AG04450 (cell line): ENCODE measurements around the gene PAX5. TPM values are rescaled to one million over a fixed set of nuclear protein-coding genes. Genes with fewer than 3 reads are reported as not detected.

ENCODE experiments used
- CTCF ChIA-PET: fragments of 300-600, 350-600 bp; formaldehyde crosslinking; extraction: SDS; loops from one replicate; lab custom pipeline; 2022; ENCODE audit warnings: antibody characterized with exemption, inconsistent platforms; lab: Charles Lee
- POLR2A ChIA-PET: fragments of 350-600 bp; formaldehyde crosslinking; extraction: SDS; loops from one replicate; lab custom pipeline; 2021; ENCODE audit warnings: antibody characterized with exemption, inconsistent platforms; lab: Yijun Ruan, JAX
- DNase-seq: peaks from one replicate; pipeline ENCODE4 v3.0.0-alpha.2; 2011; ENCODE audit warnings: low read depth, low spot score
- H3K27ac ChIP-seq: one replicate; pipeline ENCODE4 v1.5.1; 2012; ENCODE audit warnings: low read depth, low read length, control low read depth
- H3K27me3 ChIP-seq: one replicate; pipeline ENCODE4 v1.6.0; 2012; ENCODE audit warnings: low read length; ENCODE audit not compliant: control insufficient read depth, insufficient read depth
- H3K4me3 ChIP-seq: 2 replicates; pipeline ENCODE4 v1.5.1; 2011; ENCODE audit warnings: mild to moderate bottlenecking, low read depth, low read length, control low read depth
- H3K9me3 ChIP-seq: 2 replicates; pipeline ENCODE4 v1.5.1; 2012; ENCODE audit warnings: low read length; ENCODE audit not compliant: control insufficient read depth, insufficient read depth
- polyA plus RNA-seq: library from polyadenylated mRNA; depleted of rRNA; stranded (reverse); fragments of >200 nt; gene quantifications from 2 replicates; pipeline ENCODE4 v1.2.3, GENCODE V29; 2011
- TF ChIP-seq, protein P1 (sequence below): IDR thresholded peaks from 2 replicates; pipeline ENCODE4 v1.5.1; 2011; ENCODE audit warnings: low read depth, low read length, control low read depth, inconsistent platforms

PAX5 gene
- polyA plus RNA-seq, 1 experiment = not detected

DNA sequence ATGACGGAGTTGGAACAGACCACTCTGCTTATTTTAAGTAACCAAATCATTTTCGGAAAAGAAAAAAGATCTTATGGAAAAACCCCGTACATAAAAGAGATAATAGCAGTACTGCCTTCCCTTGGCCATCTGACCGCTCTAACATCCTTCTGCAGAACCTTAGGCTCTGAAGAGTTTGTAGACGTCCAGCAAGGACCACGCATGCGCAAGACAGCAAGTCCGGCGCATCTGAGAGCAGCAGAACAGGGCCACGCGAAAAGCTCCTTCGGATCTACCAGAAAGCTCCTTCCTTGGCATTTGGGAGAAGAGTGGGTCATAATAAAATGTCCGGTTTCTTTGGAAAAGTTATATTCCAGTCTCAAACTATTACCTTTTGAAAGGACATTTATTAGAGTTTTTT lies 26.8 kb downstream of the PAX5 start:
- DNase-seq = no peak
- no peak overlapping the region for H3K4me3 ChIP-seq
- TF ChIP-seq, protein P1, sequence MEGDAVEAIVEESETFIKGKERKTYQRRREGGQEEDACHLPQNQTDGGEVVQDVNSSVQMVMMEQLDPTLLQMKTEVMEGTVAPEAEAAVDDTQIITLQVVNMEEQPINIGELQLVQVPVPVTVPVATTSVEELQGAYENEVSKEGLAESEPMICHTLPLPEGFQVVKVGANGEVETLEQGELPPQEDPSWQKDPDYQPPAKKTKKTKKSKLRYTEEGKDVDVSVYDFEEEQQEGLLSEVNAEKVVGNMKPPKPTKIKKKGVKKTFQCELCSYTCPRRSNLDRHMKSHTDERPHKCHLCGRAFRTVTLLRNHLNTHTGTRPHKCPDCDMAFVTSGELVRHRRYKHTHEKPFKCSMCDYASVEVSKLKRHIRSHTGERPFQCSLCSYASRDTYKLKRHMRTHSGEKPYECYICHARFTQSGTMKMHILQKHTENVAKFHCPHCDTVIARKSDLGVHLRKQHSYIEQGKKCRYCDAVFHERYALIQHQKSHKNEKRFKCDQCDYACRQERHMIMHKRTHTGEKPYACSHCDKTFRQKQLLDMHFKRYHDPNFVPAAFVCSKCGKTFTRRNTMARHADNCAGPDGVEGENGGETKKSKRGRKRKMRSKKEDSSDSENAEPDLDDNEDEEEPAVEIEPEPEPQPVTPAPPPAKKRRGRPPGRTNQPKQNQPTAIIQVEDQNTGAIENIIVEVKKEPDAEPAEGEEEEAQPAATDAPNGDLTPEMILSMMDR = no peak
- no peaks in the 10 kb centered on the region; the same call in 1 of the 2 replicates for H3K9me3 ChIP-seq
- peaks cover 56% of the 10 kb centered on the region for H3K27me3 ChIP-seq
- ChIA-PET CTCF (no interaction called here), POLR2A (no interaction called here)
- H3K27ac ChIP-seq = no peak overlapping the region

DNA sequence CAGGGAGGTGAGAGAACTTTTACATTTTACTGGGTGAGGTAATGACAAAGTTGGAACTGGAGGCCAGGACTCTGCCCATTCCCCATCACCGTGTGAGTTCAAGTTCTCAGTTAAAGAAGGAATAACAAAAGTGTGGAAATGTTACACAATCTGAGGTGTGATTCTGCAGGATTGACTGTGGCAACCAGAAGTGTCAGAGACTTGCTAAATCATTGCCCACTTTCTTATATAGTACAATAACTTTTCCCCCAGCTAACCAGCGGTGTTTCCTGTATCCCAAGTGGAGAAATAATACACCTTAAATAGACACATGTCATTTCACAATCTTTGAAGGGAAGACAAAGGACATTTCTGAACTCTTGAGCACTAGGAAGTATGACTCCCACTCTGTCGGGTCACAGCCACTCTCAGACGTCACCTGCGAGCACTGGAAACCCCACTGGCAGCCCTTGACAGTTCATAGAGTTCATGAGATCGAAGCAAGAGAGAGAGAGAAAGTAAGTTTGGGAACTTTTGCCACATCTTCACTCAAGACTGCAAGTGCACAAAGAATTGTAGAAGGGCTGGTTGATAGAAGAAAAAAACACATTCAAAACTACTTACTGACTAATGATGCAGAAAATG lies 28.4 kb downstream of the PAX5 start:
- Histone ChIP-seq H3K27me3 (peaks cover 60% of the 10 kb centered on the region), H3K27ac (no peak overlapping the region), H3K9me3 (no peaks in the 10 kb centered on the region; the same call in 1 of the 2 replicates), H3K4me3 (no peak overlapping the region)
- ChIA-PET CTCF (no interaction called here), POLR2A (no interaction called here)
- no peak for DNase-seq
- TF ChIP-seq, protein P1 = no peak

DNA sequence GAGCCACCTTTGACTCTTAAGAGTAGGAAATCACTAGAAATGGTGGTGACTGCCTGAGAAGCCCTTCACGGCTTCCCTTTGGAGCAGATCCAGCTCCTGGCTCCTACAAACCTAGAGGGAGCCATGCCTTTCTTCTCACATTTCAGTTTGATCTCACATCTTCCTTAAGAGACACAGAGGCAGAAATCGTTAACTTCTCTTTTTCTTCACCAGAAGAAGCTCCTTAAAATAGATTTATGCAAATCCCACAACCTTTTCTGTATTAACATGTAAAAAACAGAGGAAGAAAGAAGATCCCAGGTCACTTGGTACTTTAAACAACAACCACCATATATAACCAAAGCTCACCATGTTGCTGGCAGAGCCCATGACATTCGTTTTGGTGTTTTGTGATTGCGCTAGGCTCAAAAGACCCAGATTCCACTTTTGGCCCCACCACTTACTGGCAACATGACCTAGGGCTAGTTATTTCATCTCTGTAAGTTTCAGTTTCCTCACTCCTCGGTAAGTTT lies 29.6 kb downstream of the PAX5 start:
- no peaks in the 10 kb centered on the region; the same call in 1 of the 2 replicates for H3K9me3 ChIP-seq
- TF ChIP-seq, protein P1 = no peak
- H3K27ac ChIP-seq = no peak overlapping the region
- POLR2A ChIA-PET = no interaction called here
- peaks cover 68% of the 10 kb centered on the region for H3K27me3 ChIP-seq
- DNase-seq = no peak
- no peak overlapping the region for H3K4me3 ChIP-seq
- CTCF ChIA-PET = no interaction called here

DNA sequence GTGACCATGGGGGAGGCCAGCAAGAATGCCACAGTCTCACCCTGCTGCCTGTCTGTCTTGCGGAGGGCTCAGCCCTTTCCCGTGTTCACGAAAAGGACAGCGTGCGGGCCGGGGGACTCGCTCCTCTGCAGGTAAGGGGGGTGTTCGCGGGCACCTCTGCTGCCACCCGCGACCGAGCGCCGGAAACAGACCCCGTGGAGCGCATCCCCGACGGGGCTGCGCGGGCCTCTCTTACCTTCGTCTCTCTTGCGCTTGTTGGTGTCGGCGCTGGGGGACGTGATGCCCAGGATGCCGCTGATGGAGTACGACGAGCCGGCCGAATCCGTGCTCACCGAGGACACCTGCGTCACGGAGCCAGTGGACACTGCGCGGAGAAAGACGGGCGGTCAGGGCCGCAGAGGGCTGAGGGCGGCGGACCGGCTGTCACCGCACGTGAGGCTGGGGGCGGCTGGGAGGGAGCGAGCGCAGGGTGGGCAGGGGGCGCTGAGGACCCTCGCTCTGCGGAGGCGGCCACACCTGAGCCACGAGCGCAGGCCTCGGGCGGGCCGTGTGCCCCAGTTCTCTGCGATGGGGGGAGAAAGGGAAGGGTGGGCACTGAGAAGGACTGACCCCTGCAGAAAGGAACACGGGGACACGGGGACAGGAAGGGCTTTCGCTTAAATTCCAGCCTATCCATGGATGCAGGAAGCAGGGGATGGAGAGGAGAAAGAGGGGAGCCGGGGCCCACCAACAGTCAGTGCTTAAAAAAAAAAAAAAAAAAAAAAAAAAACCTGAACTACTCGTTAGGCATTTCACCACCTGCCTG lies 31.5 kb downstream of the PAX5 start:
- no peak overlapping the region for H3K4me3 ChIP-seq
- POLR2A ChIA-PET = no interaction called here
- DNase-seq = no peak
- H3K9me3 ChIP-seq = no peaks in the 10 kb centered on the region; the same call in 1 of the 2 replicates
- H3K27me3 ChIP-seq = peaks cover 68% of the 10 kb centered on the region
- TF ChIP-seq, protein P1 = no peak
- H3K27ac ChIP-seq = no peak overlapping the region
- CTCF ChIA-PET = interaction anchor here (0.6 kb wide), 1 partner anchor 8 kb away, joined by 3 read pairs; no protein-coding TSS in a partner anchor

DNA sequence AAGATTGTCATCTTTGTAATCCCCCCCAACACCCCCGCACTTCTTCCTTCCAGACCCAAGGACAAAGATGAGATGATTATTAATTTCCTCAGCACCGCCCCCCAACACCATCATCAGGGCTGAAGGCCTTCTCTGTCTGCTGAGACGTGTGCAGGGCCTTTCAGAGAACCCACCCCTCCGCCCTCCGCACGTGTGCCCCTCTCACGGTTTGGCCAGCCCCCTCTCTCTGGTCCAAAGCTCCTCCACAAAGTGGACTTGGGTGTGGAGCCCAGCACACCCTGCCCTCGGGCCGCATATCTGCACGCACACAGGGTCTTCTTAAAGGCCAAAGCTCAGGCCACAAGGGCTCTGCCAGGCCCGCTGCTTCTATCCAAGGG lies 32.0 kb downstream of the PAX5 start:
- no peaks in the 10 kb centered on the region; the same call in 1 of the 2 replicates for H3K9me3 ChIP-seq
- H3K4me3 ChIP-seq = no peak overlapping the region
- no peak for DNase-seq
- POLR2A ChIA-PET = no interaction called here
- H3K27ac ChIP-seq = no peak overlapping the region
- TF ChIP-seq, protein P1 = no peak
- CTCF ChIA-PET = no interaction called here
- peaks cover 70% of the 10 kb centered on the region for H3K27me3 ChIP-seq
